T-helper 1 cell treated with Interleukin-12 subunit alpha and Interleukin-12 subunit beta and Interleukin-4 antibody, amounts not matched to agents 30 μg/mL and 1 μg/mL, for 36 hours (primary cell): Measurements from ENCODE around the gene PHYKPL.

Experiments
- H3K27ac Mint-ChIP-seq: one replicate; pipeline ENCODE4 v1.8.0; 2021; ENCODE audit warnings: mild to moderate bottlenecking, mixed read lengths
- H3K27me3 Mint-ChIP-seq: one replicate; pipeline ENCODE4 v1.8.0; 2021; ENCODE audit warnings: low read depth, mixed read lengths
- H3K36me3 Mint-ChIP-seq: one replicate; pipeline ENCODE4 v1.8.0; 2021; ENCODE audit warnings: low read depth, mixed read lengths
- H3K4me1 Mint-ChIP-seq: one replicate; pipeline ENCODE4 v1.8.0; 2021; ENCODE audit warnings: low read depth, mixed read lengths
- H3K4me3 Mint-ChIP-seq: one replicate; pipeline ENCODE4 v1.8.0; 2021; ENCODE audit warnings: mild to moderate bottlenecking, moderate library complexity, mixed read lengths
- H3K9me3 Mint-ChIP-seq: one replicate; pipeline ENCODE4 v1.8.0; 2021; ENCODE audit warnings: mixed read lengths

The PHYKPL gene

GRCh38 chr5:178214160-178214803 is 18.3 kb downstream of the PHYKPL start:
- no peak overlapping the region for H3K27ac Mint-ChIP-seq

GRCh38 chr5:178213748-178214151 is 18.9 kb downstream of the PHYKPL start:
- Mint-ChIP-seq H3K27ac (no peak overlapping the region), H3K4me1 (peaks cover 13% of the 10 kb centered on the region), H3K9me3 (no peaks in the 10 kb centered on the region), H3K36me3 (peaks cover 58% of the 10 kb centered on the region), H3K4me3 (no peak overlapping the region), H3K27me3 (no peaks in the 10 kb centered on the region)

More at GRCh38 chr5:178214160-178214803, 18.3 kb downstream of the PHYKPL start:
- H3K27me3 Mint-ChIP-seq = no peaks in the 10 kb centered on the region
- H3K4me1 Mint-ChIP-seq = peaks cover 15% of the 10 kb centered on the region
- H3K36me3 Mint-ChIP-seq = peaks cover 58% of the 10 kb centered on the region
- no peaks in the 10 kb centered on the region for H3K9me3 Mint-ChIP-seq
- no peak overlapping the region for H3K4me3 Mint-ChIP-seq

- H3K4me3 Mint-ChIP-seq = no peak overlapping the region
- no peaks in the 10 kb centered on the region for H3K27me3 Mint-ChIP-seq
- H3K4me1 Mint-ChIP-seq = peaks cover 13% of the 10 kb centered on the region
- peaks cover 58% of the 10 kb centered on the region for H3K36me3 Mint-ChIP-seq
- no peak overlapping the region for H3K27ac Mint-ChIP-seq
- H3K9me3 Mint-ChIP-seq = no peaks in the 10 kb centered on the region
These were observed 19.6 kb downstream of the PHYKPL start for GRCh38 chr5:178213003-178213461.

- H3K36me3 Mint-ChIP-seq = peaks cover 64% of the 10 kb centered on the region
- no peak overlapping the region for H3K27ac Mint-ChIP-seq
- no peaks in the 10 kb centered on the region for H3K27me3 Mint-ChIP-seq
- H3K9me3 Mint-ChIP-seq = no peaks in the 10 kb centered on the region
- H3K4me3 Mint-ChIP-seq = no peak overlapping the region
- H3K4me1 Mint-ChIP-seq = peaks cover 17% of the 10 kb centered on the region
These were observed 20.2 kb downstream of the PHYKPL start for GRCh38 chr5:178212241-178213002.

DNA sequence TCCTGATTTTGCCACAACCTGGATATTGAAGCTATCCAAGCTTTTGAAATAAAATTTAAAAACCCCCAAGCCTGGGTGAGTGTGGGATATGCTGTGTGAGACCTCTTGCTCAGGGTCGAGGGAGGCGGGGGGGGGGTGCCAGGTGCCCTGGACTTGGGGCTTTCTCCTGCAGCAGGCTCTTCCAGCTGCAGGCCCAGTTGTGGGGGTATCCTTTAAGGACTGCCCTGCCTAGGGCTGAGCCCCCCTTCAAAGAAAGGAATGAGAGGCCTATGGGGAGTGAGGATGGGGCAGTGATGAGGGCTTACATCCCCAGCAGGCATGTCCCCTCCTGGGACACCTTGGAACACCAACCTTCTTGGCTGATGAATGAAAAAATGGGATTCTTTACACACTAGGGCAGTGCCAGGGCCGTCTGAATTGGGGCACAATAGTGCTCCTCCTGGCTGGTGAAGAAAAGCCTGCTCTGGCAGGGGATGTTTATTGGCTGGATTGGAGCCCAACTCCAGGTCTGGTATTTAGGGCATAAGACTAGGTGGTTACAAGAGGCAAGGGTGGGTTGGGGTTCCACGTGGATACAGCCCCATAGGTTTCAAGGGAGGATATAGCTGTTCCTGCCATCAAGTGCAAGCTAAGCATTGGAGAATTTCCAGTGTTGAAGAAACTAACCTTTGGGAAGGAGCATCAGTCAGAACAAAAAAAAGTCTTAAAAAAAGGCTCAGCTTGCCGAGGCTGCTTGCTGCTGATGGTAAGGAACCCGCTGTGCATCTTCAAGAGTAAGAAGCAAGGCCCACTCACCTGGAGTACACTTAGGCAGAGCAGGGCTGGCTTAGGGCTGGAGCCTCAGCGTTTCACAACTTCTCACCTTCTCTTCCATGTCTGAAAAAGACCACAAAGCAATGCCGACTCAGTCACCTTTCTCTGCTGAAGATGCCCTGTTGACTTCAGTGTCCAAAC is 21.2 kb downstream of the PHYKPL start:
- no peak overlapping the region for H3K27ac Mint-ChIP-seq
- H3K4me3 Mint-ChIP-seq = no peak overlapping the region
- peaks cover 68% of the 10 kb centered on the region for H3K36me3 Mint-ChIP-seq

DNA sequence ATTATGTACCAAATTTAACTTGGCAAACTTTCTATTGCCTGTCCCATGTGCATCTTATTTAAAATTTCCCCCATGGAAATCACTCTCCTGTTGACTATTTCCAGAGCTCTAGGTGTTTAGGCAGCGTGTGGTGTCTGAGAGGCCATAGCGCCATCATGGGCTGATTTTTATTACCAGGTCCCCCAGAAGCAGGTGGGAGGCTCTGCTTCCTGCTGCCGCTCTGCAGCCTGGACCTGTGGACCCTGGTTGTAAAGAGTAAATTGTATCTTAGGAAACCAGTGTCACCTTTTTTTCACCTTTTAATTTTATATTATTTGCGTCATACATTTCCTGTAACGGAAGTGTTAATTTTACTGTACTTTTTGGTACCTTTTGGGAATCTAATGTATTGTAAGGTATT is 21.9 kb downstream of the PHYKPL start:
- H3K36me3 Mint-ChIP-seq = peaks cover 70% of the 10 kb centered on the region
- H3K27me3 Mint-ChIP-seq = no peaks in the 10 kb centered on the region
- H3K4me3 Mint-ChIP-seq = no peak overlapping the region
- H3K27ac Mint-ChIP-seq = no peak overlapping the region
- peaks cover 22% of the 10 kb centered on the region for H3K4me1 Mint-ChIP-seq
- H3K9me3 Mint-ChIP-seq = no peaks in the 10 kb centered on the region

More for the DNA sequence above, 21.2 kb downstream of the PHYKPL start:
- Mint-ChIP-seq H3K4me1 (peaks cover 19% of the 10 kb centered on the region), H3K9me3 (no peaks in the 10 kb centered on the region), H3K27me3 (no peaks in the 10 kb centered on the region)

- H3K27ac Mint-ChIP-seq = no peak overlapping the region
- peaks cover 71% of the 10 kb centered on the region for H3K36me3 Mint-ChIP-seq
- H3K27me3 Mint-ChIP-seq = no peaks in the 10 kb centered on the region
- H3K4me3 Mint-ChIP-seq = no peak overlapping the region
- peaks cover 22% of the 10 kb centered on the region for H3K4me1 Mint-ChIP-seq
- H3K9me3 Mint-ChIP-seq = no peaks in the 10 kb centered on the region
These were observed 22.5 kb downstream of the PHYKPL start for GRCh38 chr5:178210073-178210535.

GRCh38 chr5:178209334-178210072 is 23.1 kb downstream of the PHYKPL start:
- no peaks in the 10 kb centered on the region for H3K9me3 Mint-ChIP-seq
- H3K36me3 Mint-ChIP-seq = peaks cover 67% of the 10 kb centered on the region
- H3K4me1 Mint-ChIP-seq = peaks cover 22% of the 10 kb centered on the region

DNA sequence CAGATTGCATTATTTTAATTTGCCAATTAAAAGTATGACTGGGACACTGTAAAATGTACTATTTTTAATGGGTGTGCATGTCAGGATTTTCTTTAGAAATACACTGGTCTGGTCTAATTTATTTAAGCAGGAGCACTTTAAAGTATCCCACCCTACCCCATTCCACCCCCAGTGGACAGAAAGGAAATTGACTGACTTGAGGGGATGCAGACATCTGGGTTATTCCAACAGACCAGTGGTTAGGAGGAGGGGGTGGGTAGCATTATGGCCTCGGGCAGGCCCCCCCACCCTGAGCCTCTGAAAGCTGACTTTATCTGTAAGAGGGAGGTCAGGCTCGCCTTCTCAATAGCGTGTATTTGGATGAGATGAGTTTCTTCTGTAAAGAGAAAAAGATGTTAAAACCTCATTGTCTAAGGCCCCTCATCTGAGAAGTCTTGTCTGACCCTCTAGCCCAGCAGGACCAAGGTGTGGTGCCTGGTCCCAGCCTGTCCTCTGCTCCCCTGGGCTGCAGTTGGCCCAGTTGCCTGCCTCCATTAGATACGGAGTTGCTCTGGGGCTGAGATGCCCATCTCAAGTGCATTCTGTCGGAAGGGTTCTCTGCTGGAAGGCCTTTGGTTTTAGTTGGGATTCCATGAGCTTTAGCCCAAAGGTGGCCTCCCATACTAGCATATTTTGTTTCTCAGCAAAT is 23.9 kb downstream of the PHYKPL start:
- H3K4me1 Mint-ChIP-seq = peaks cover 22% of the 10 kb centered on the region
- H3K36me3 Mint-ChIP-seq = peaks cover 65% of the 10 kb centered on the region
- no peak overlapping the region for H3K27ac Mint-ChIP-seq
- no peaks in the 10 kb centered on the region for H3K27me3 Mint-ChIP-seq
- H3K4me3 Mint-ChIP-seq = no peak overlapping the region
- no peaks in the 10 kb centered on the region for H3K9me3 Mint-ChIP-seq

More at GRCh38 chr5:178209334-178210072, 23.1 kb downstream of the PHYKPL start:
- H3K4me3 Mint-ChIP-seq = no peak overlapping the region
- no peak overlapping the region for H3K27ac Mint-ChIP-seq
- H3K27me3 Mint-ChIP-seq = no peaks in the 10 kb centered on the region

- Mint-ChIP-seq H3K36me3 (peaks cover 61% of the 10 kb centered on the region), H3K27me3 (no peaks in the 10 kb centered on the region), H3K4me3 (peak overlapping the region; percentile 13), H3K9me3 (no peaks in the 10 kb centered on the region), H3K27ac (peak overlapping the region; percentile 57), H3K4me1 (peaks cover 19% of the 10 kb centered on the region)
These were observed 24.7 kb downstream of the PHYKPL start for GRCh38 chr5:178207917-178208280.

DNA sequence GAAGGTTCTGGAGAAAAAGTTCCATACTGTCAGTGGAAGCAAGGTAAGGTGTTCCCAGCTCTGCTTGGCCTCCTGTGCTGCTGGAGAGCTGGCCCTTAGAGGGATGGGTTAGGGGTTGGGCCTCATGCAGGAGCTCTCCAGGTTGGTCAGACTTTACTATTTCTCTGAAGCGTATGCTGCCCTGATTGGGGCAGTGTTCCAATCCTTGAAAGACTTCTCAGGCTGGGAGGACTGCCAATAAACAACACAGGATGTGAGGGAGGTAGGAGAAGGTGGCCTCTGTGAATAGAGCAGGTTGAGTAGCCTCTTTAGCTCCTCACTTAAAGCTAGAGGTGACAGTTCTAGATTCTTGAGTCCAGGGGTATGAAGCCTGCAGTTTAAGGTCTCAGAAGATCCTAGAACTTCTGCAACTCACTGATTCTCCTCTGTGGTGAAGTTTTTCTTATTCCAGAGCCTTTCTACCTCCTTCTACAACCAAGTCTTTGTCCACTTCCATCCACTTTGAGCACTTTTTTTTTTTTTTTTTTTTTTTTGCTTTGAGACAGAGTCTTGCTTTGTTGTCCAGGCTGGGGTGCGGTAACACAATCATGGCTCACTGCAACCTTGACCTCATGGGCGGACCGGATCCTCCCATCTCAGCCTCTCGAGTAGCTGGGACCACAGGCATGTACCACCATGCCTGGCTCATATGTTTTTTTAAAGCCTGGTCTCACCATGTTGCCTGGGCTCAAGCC is 25.3 kb downstream of the PHYKPL start:
- Mint-ChIP-seq H3K36me3 (peaks cover 58% of the 10 kb centered on the region), H3K4me3 (no peak overlapping the region), H3K9me3 (no peaks in the 10 kb centered on the region), H3K27ac (peak overlapping the region; percentile 45), H3K4me1 (peaks cover 19% of the 10 kb centered on the region), H3K27me3 (no peaks in the 10 kb centered on the region)

- Mint-ChIP-seq H3K27ac (peak overlapping the region; percentile 74), H3K9me3 (no peaks in the 10 kb centered on the region), H3K27me3 (no peaks in the 10 kb centered on the region), H3K4me1 (peaks cover 19% of the 10 kb centered on the region), H3K36me3 (peaks cover 54% of the 10 kb centered on the region), H3K4me3 (peak overlapping the region; percentile 85)
These were observed 26.2 kb downstream of the PHYKPL start for GRCh38 chr5:178206166-178207101.
